SK-N-MC (cell line): Measurements from ENCODE around the gene UFSP1.

Experiments
- EZH2 ChIP-seq: fragments of 200-600 bp; sonication (generic); IDR thresholded peaks from one replicate; pipeline ENCODE4 v1.6.1; 2017; ENCODE audit warnings: antibody characterized with exemption
- POLR2AphosphoS5 ChIP-seq: IDR thresholded peaks from 2 replicates; pipeline ENCODE4 v1.6.1; 2012; ENCODE audit warnings: mild to moderate bottlenecking, low read depth, low read length, borderline replicate concordance

DNA sequence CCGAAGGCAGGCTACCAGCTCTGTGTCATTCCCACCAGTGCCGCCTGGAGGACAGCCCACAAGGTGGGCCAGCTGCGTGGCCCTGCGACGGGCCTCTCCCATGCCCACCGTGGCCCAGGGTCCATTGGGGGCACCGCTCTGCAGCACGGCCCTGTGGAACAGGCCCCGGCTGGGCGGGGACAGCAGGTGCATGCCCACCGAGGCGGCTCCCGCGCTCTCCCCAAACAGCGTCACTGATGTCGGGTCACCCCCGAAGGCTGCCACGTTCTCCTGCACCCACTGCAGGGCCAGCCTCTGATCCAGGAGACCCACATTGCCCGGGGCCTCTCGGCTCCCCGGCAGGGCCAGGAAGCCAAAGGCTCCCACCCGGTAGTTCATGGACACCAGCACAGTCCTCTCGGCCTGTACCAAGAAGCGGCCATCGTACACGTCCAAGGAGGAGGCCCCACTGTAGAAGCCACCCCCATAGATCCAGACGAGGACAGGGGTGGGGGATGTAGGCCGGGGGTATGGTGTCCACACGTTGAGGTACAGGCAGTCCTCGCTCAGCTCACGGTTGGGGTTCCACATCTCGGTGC lies 3.9 kb upstream of the UFSP1 start:
- no peak for TF ChIP-seq POLR2AphosphoS5
- no peak for TF ChIP-seq EZH2
